Astrocyte (in vitro differentiated cells and primary cell): ENCODE data around the gene GALNT1. TPM values are rescaled to one million over a fixed set of nuclear protein-coding genes. Genes with fewer than 3 reads are reported as not detected.

ENCODE experiments used
- DNase-seq: peaks from one replicate; pipeline ENCODE4 v3.0.0-alpha.2; 2010; ENCODE audit warnings: low read depth
- FAIRE-seq: peaks from 2 replicates; lab custom pipeline; 2011; peaks lifted over from hg19 to GRCh38; lab: Jason Lieb, UNC
- H2AFZ ChIP-seq: 2 replicates; pipeline ENCODE4 v1.6.0; 2012; ENCODE audit warnings: low read depth, low read length, inconsistent platforms
- H3K27ac ChIP-seq: 2 replicates; pipeline ENCODE4 v1.5.1; 2011; ENCODE audit warnings: low read depth, low read length, inconsistent platforms
- H3K27me3 ChIP-seq: 2 replicates; pipeline ENCODE4 v1.6.0; 2011; ENCODE audit warnings: low read length, inconsistent platforms; ENCODE audit not compliant: insufficient read depth
- H3K36me3 ChIP-seq: 2 replicates; pipeline ENCODE4 v1.5.1; 2011; ENCODE audit warnings: low read length, inconsistent platforms; ENCODE audit not compliant: insufficient read depth
- H3K4me1 ChIP-seq: 2 replicates; pipeline ENCODE4 v1.5.1; 2011; ENCODE audit warnings: low read length, inconsistent platforms; ENCODE audit not compliant: insufficient read depth
- H3K4me2 ChIP-seq: 2 replicates; pipeline ENCODE4 v1.6.0; 2012; ENCODE audit warnings: low read length, inconsistent platforms
- H3K4me3 ChIP-seq: 2 replicates; pipeline ENCODE4 v1.5.1; 2011; ENCODE audit warnings: low read depth, mild to moderate bottlenecking, low read length, inconsistent platforms; ENCODE audit not compliant: insufficient read depth
- H3K79me2 ChIP-seq: 2 replicates; pipeline ENCODE4 v1.6.0; 2012; ENCODE audit warnings: mild to moderate bottlenecking, low read length, inconsistent platforms; ENCODE audit not compliant: insufficient read depth
- H3K9ac ChIP-seq: 2 replicates; pipeline ENCODE4 v1.6.0; 2012; ENCODE audit warnings: mild to moderate bottlenecking, low read length, inconsistent platforms
- H3K9me3 ChIP-seq: 2 replicates; pipeline ENCODE4 v1.5.1; 2012; ENCODE audit warnings: low read depth, mild to moderate bottlenecking, low read length, inconsistent platforms; ENCODE audit not compliant: insufficient read depth
- H4K20me1 ChIP-seq: 2 replicates; pipeline ENCODE4 v1.6.0; 2012; ENCODE audit warnings: low read length, inconsistent platforms; ENCODE audit not compliant: insufficient read depth
- H3K27ac Mint-ChIP-seq: one replicate; pipeline ENCODE4 v1.8.0; 2021; ENCODE audit warnings: mild to moderate bottlenecking, mixed read lengths; ENCODE audit not compliant: unreplicated experiment
- H3K27me3 Mint-ChIP-seq: one replicate; pipeline ENCODE4 v1.8.0; 2021; ENCODE audit warnings: low read depth, mixed read lengths; ENCODE audit not compliant: unreplicated experiment
- H3K36me3 Mint-ChIP-seq: one replicate; pipeline ENCODE4 v1.8.0; 2021; ENCODE audit warnings: low read depth, mixed read lengths; ENCODE audit not compliant: unreplicated experiment
- H3K4me1 Mint-ChIP-seq: one replicate; pipeline ENCODE4 v1.8.0; 2021; ENCODE audit warnings: low read depth, mixed read lengths; ENCODE audit not compliant: unreplicated experiment
- H3K4me3 Mint-ChIP-seq: one replicate; pipeline ENCODE4 v1.8.0; 2021; ENCODE audit warnings: mild to moderate bottlenecking, moderate library complexity, mixed read lengths; ENCODE audit not compliant: unreplicated experiment
- H3K9me3 Mint-ChIP-seq: one replicate; pipeline ENCODE4 v1.8.0; 2021; ENCODE audit warnings: mild to moderate bottlenecking, mixed read lengths; ENCODE audit not compliant: unreplicated experiment
- CTCF ChIP-seq: IDR thresholded peaks from 2 replicates; pipeline ENCODE4 v1.5.1; 2011; ENCODE audit warnings: low read depth, mild to moderate bottlenecking, inconsistent platforms, low read length, moderate library complexity; ENCODE audit not compliant: insufficient read depth
- EZH2 ChIP-seq: IDR thresholded peaks from 2 replicates; pipeline ENCODE4 v1.6.1; 2012; ENCODE audit warnings: mild to moderate bottlenecking, low read length, inconsistent platforms; ENCODE audit not compliant: insufficient read depth
- total RNA-seq: library from RNA; stranded (reverse); gene quantifications from 2 replicates; pipeline ENCODE4 v1.2.1, GENCODE V29; 2021

Gene GALNT1
- total RNA-seq, 1 donor from 2014 or later = 127 TPM

- no peak overlapping the region for H3K27ac ChIP-seq
- Mint-ChIP-seq H3K4me1 (peaks cover 10% of the 10 kb centered on the region), H3K9me3 (peaks cover 10% of the 10 kb centered on the region), H3K27ac (no peak overlapping the region), H3K4me3 (no peak overlapping the region), H3K27me3 (no peaks in the 10 kb centered on the region), H3K36me3 (peaks cover 10% of the 10 kb centered on the region)
- DNase-seq (no peak), FAIRE-seq (no peak)
- no peaks in the 10 kb centered on the region for H3K27me3 ChIP-seq
- H3K4me3 ChIP-seq = no peak overlapping the region
- no peak overlapping the region for H2AFZ ChIP-seq
- no peak overlapping the region for H3K4me2 ChIP-seq
- H4K20me1 ChIP-seq = peaks cover 90% of the 10 kb centered on the region
- TF ChIP-seq EZH2 (no peak), CTCF (no peak)
- H3K79me2 ChIP-seq = peaks cover 100% of the 10 kb centered on the region
- H3K9ac ChIP-seq = no peak overlapping the region
- H3K36me3 ChIP-seq = no peaks in the 10 kb centered on the region
- no peaks in the 10 kb centered on the region for H3K9me3 ChIP-seq
- H3K4me1 ChIP-seq = peaks cover 7% of the 10 kb centered on the region
Observed at GRCh38 chr18:35603008-35603407, 21.5 kb downstream of the GALNT1 start.

GRCh38 chr18:35603528-35603927, 22.0 kb downstream of the GALNT1 start:
- H3K79me2 ChIP-seq = peaks cover 100% of the 10 kb centered on the region
- no peaks in the 10 kb centered on the region for H3K27me3 Mint-ChIP-seq
- H3K4me1 Mint-ChIP-seq = peaks cover 10% of the 10 kb centered on the region

More at GRCh38 chr18:35603528-35603927, 22.0 kb downstream of the GALNT1 start:
- Histone ChIP-seq H3K4me2 (no peak overlapping the region), H3K9ac (no peak overlapping the region), H3K4me1 (peaks cover 7% of the 10 kb centered on the region), H2AFZ (no peak overlapping the region), H4K20me1 (peaks cover 89% of the 10 kb centered on the region), H3K27ac (no peak overlapping the region), H3K9me3 (no peaks in the 10 kb centered on the region), H3K27me3 (no peaks in the 10 kb centered on the region), H3K36me3 (no peaks in the 10 kb centered on the region), H3K4me3 (no peak overlapping the region)
- no peak overlapping the region for H3K4me3 Mint-ChIP-seq
- no peak overlapping the region for H3K27ac Mint-ChIP-seq
- DNase-seq (no peak), FAIRE-seq (no peak)
- peaks cover 9% of the 10 kb centered on the region for H3K9me3 Mint-ChIP-seq
- peaks cover 6% of the 10 kb centered on the region for H3K36me3 Mint-ChIP-seq
- no peak for TF ChIP-seq CTCF
- TF ChIP-seq EZH2 = no peak
